M059J (cell line): ENCODE measurements around the gene MET. TPM values are rescaled to one million over a fixed set of nuclear protein-coding genes. Genes with fewer than 3 reads are reported as not detected.
"Not testable (repeated sequence)": the region's sequence is repeated elsewhere in the genome, so short reads cannot be mapped to it uniquely, and the experiment has no call there.

Source experiments
- DNase-seq: peaks from one replicate; pipeline ENCODE4 v3.0.0-alpha.2; 2012; ENCODE audit warnings: low read depth
- total RNA-seq: library from RNA; depleted of rRNA; stranded (reverse); fragments of >200 nt; shearing (Covaris generic); gene quantifications from 2 replicates; pipeline ENCODE4 v1.2.3, GENCODE V29; 2014

MET gene
- total RNA-seq, 1 experiment from 2014 or later, result 199 TPM

GRCh38 chr7:116807011-116807560 is 135.1 kb downstream of the MET start:
- DNase-seq, result no peak

GRCh38 chr7:116809636-116810266 is 137.8 kb downstream of the MET start:
- DNase-seq, result peak; percentile 81

GRCh38 chr7:116810267-116811116 is 138.5 kb downstream of the MET start:
- DNase-seq, result peak; percentile 73

- DNase-seq, result no peak
These were observed 139.8 kb downstream of the MET start for GRCh38 chr7:116811768-116812167.

- DNase-seq, result no peak
These were observed 140.9 kb downstream of the MET start for GRCh38 chr7:116812860-116813259.

GRCh38 chr7:116813371-116813770 is 141.4 kb downstream of the MET start:
- DNase-seq, result not testable (repeated sequence)

GRCh38 chr7:116815041-116815440 is 143.0 kb downstream of the MET start:
- no peak for DNase-seq

- no peak for DNase-seq
These were observed 148.2 kb downstream of the MET start for GRCh38 chr7:116820149-116820548.

- DNase-seq, result not testable (repeated sequence)
These were observed 149.7 kb downstream of the MET start for GRCh38 chr7:116821647-116822046.

- DNase-seq, result no peak
These were observed 152.5 kb downstream of the MET start for GRCh38 chr7:116824449-116824848.

- no peak for DNase-seq
These were observed 156.3 kb downstream of the MET start for GRCh38 chr7:116828281-116828680.

- DNase-seq, result no peak
These were observed 157.0 kb downstream of the MET start for GRCh38 chr7:116829041-116829440.

GRCh38 chr7:116829493-116829892 is 157.5 kb downstream of the MET start:
- DNase-seq, result no peak

- no peak for DNase-seq
These were observed 160.7 kb downstream of the MET start for GRCh38 chr7:116832692-116833091.

GRCh38 chr7:116834815-116835504 is 163.0 kb downstream of the MET start:
- DNase-seq, result peak; percentile 68

GRCh38 chr7:116836048-116836447 is 164.1 kb downstream of the MET start:
- no peak for DNase-seq

GRCh38 chr7:116836911-116837310 is 164.9 kb downstream of the MET start:
- peak; percentile 54 for DNase-seq

GRCh38 chr7:116837586-116837985 is 165.6 kb downstream of the MET start:
- DNase-seq, result no peak

GRCh38 chr7:116840256-116840655 is 168.3 kb downstream of the MET start:
- no peak for DNase-seq

GRCh38 chr7:116842371-116842770 is 170.4 kb downstream of the MET start:
- DNase-seq, result no peak

GRCh38 chr7:116843378-116843777 is 171.4 kb downstream of the MET start:
- DNase-seq, result no peak
